HTERT RPE-1 (cell line): ENCODE measurements around the gene CHST15.

Experiments
- in situ Hi-C: fragments of 300-500 bp; cut with MboI; formaldehyde crosslinking; loops from 4 replicates; pipeline ENCODE4 v1.14.3; 2020; ENCODE audit warnings: low sequenced_read_pairs

The CHST15 gene

GRCh38 chr10:123986736-123987135 lies 106.7 kb downstream of the CHST15 start:
- in situ Hi-C loops = loop anchor here (25.0 kb wide), 1 partner anchor 401 kb away; no protein-coding TSS in a partner anchor

- in situ Hi-C loops = loop anchor here (25.0 kb wide), 1 partner anchor 387 kb away; no protein-coding TSS in a partner anchor
These were observed 119.0 kb downstream of the CHST15 start for GRCh38 chr10:123974406-123974805.

GRCh38 chr10:123972481-123973401 lies 120.7 kb downstream of the CHST15 start:
- in situ Hi-C loops = loop anchor here (25.0 kb wide), 1 partner anchor 385 kb away; no protein-coding TSS in a partner anchor

- in situ Hi-C loops = loop anchor here (25.0 kb wide), 1 partner anchor 384 kb away; no protein-coding TSS in a partner anchor
These were observed 122.5 kb downstream of the CHST15 start for GRCh38 chr10:123970927-123971286.

GRCh38 chr10:123970207-123970926 lies 123.0 kb downstream of the CHST15 start:
- in situ Hi-C loops = loop anchor here (25.0 kb wide), 1 partner anchor 383 kb away; no protein-coding TSS in a partner anchor

GRCh38 chr10:123967626-123968243 lies 125.7 kb downstream of the CHST15 start:
- in situ Hi-C loops = loop anchor here (25.0 kb wide), 1 partner anchor 380 kb away; no protein-coding TSS in a partner anchor

- in situ Hi-C loops = loop anchor here (25.0 kb wide), 1 partner anchor 380 kb away; no protein-coding TSS in a partner anchor
These were observed 126.5 kb downstream of the CHST15 start for GRCh38 chr10:123966896-123967231.

- in situ Hi-C loops = loop anchor here (25.0 kb wide), 1 partner anchor 379 kb away; no protein-coding TSS in a partner anchor
These were observed 127.2 kb downstream of the CHST15 start for GRCh38 chr10:123965973-123966895.

GRCh38 chr10:123964953-123965352 lies 128.4 kb downstream of the CHST15 start:
- in situ Hi-C loops = loop anchor here (25.0 kb wide), 1 partner anchor 378 kb away; no protein-coding TSS in a partner anchor

GRCh38 chr10:123962756-123963530 lies 130.5 kb downstream of the CHST15 start:
- in situ Hi-C loops = loop anchor here (25.0 kb wide), 1 partner anchor 376 kb away; no protein-coding TSS in a partner anchor

GRCh38 chr10:123958241-123958640 lies 135.2 kb downstream of the CHST15 start:
- in situ Hi-C loops = loop anchor here (25.0 kb wide), 1 partner anchor 371 kb away; no protein-coding TSS in a partner anchor
